OCI-LY7 (cell line): Measurements from ENCODE around the gene ASXL3.

Experiments
- CTCF ChIP-seq: fragments of 200-600 bp; sonication (generic); conservative IDR thresholded peaks from 2 replicates; pipeline ENCODE4 v1.5.1; 2014; ENCODE audit warnings: mild to moderate bottlenecking, antibody characterized with exemption, low read length, moderate library complexity, mixed read lengths
- EZH2phosphoT487 ChIP-seq: fragments of 200-600 bp; sonication (generic); IDR thresholded peaks from 2 replicates; pipeline ENCODE4 v1.6.1; 2018; ENCODE audit warnings: low read depth, borderline replicate concordance, mild to moderate bottlenecking, mixed run types, antibody characterized with exemption, low read length, moderate library complexity, mixed read lengths

GRCh38 chr18:33558529-33558928, 19.5 kb upstream of the ASXL3 start:
- TF ChIP-seq CTCF (no peak), EZH2phosphoT487 (no peak)
